Trophoblast cell (in vitro differentiated cells and primary cell): Measurements from ENCODE around the gene KHDRBS1.

Experiments
- DNase-seq, 2 donors: peaks; one replicate each; pipeline ENCODE4 v3.0.0-alpha.2; 2016
- H2AFZ ChIP-seq: 2 replicates; pipeline ENCODE4 v1.6.1; 2013; ENCODE audit warnings: low read length, moderate library complexity, mild to moderate bottlenecking; ENCODE audit not compliant: insufficient read depth, poor library complexity
- H2AK5ac ChIP-seq: 2 replicates; pipeline ENCODE4 v1.6.1; 2013; ENCODE audit warnings: mild to moderate bottlenecking, low read length
- H2BK120ac ChIP-seq: 2 replicates; pipeline ENCODE4 v1.6.1; 2013; ENCODE audit warnings: low read length, mild to moderate bottlenecking, moderate library complexity; ENCODE audit not compliant: insufficient read depth, poor library complexity
- H2BK12ac ChIP-seq: 2 replicates; pipeline ENCODE4 v1.6.1; 2013; ENCODE audit warnings: mild to moderate bottlenecking, low read length, moderate library complexity
- H2BK5ac ChIP-seq: 2 replicates; pipeline ENCODE4 v1.6.1; 2013; ENCODE audit warnings: low read length, low read depth, moderate library complexity, mild to moderate bottlenecking; ENCODE audit not compliant: poor library complexity
- H3K14ac ChIP-seq: 2 replicates; pipeline ENCODE4 v1.6.1; 2013; ENCODE audit warnings: mild to moderate bottlenecking, low read length
- H3K18ac ChIP-seq: 2 replicates; pipeline ENCODE4 v1.6.1; 2013; ENCODE audit warnings: mild to moderate bottlenecking, low read length
- H3K23ac ChIP-seq: 2 replicates; pipeline ENCODE4 v1.6.1; 2013; ENCODE audit warnings: low read length
- H3K27ac ChIP-seq: 2 replicates; pipeline ENCODE4 v1.5.1; 2013; ENCODE audit warnings: low read depth, mild to moderate bottlenecking, inconsistent platforms, low read length, moderate library complexity
- H3K27me3 ChIP-seq: 2 replicates; pipeline ENCODE4 v1.6.1; 2013; ENCODE audit warnings: inconsistent platforms, mild to moderate bottlenecking, low read length, moderate library complexity; ENCODE audit not compliant: insufficient read depth
- H3K36me3 ChIP-seq, 2 experiments: 1 replicate in 1 of 2; 2 replicates in 1 of 2; pipeline ENCODE4 v1.6.1; 2013; ENCODE audit warnings: low read length in 2 of 2, mild to moderate bottlenecking in 2 of 2, moderate library complexity in 1 of 2; ENCODE audit not compliant: insufficient read depth in 2 of 2, control insufficient read depth in 1 of 2
- H3K4ac ChIP-seq: 2 replicates; pipeline ENCODE4 v1.6.1; 2013; ENCODE audit warnings: low read depth, mild to moderate bottlenecking, low read length, moderate library complexity
- H3K4me1 ChIP-seq, 2 experiments: 1 replicate in 1 of 2; 2 replicates in 1 of 2; pipeline ENCODE4 v1.6.1; 2013; ENCODE audit warnings: low read length in 2 of 2, mild to moderate bottlenecking in 2 of 2, moderate library complexity in 1 of 2; ENCODE audit not compliant: insufficient read depth in 2 of 2, control insufficient read depth in 1 of 2
- H3K4me2 ChIP-seq: 2 replicates; pipeline ENCODE4 v1.6.1; 2013; ENCODE audit warnings: inconsistent platforms, mild to moderate bottlenecking, low read length, moderate library complexity
- H3K4me3 ChIP-seq: 2 replicates; pipeline ENCODE4 v1.5.1; 2013; ENCODE audit warnings: mild to moderate bottlenecking, low read depth, low read length, inconsistent platforms
- H3K79me1 ChIP-seq: one replicate; pipeline ENCODE4 v1.6.1; 2013; ENCODE audit warnings: low read length
- H3K79me2 ChIP-seq: 2 replicates; pipeline ENCODE4 v1.6.1; 2013; ENCODE audit warnings: low read length, mild to moderate bottlenecking; ENCODE audit not compliant: control insufficient read depth, insufficient read depth, poor library complexity
- H3K9ac ChIP-seq: 2 replicates; pipeline ENCODE4 v1.6.1; 2013; ENCODE audit warnings: mild to moderate bottlenecking, low read length
- H3K9me3 ChIP-seq: 2 replicates; pipeline ENCODE4 v1.6.1; 2013; ENCODE audit warnings: low read depth, mild to moderate bottlenecking, control low read depth, inconsistent platforms, low read length; ENCODE audit not compliant: insufficient read depth
- H4K12ac ChIP-seq: 2 replicates; pipeline ENCODE4 v1.6.1; 2013; ENCODE audit warnings: low read depth, mild to moderate bottlenecking, low read length, moderate library complexity
- H4K8ac ChIP-seq: 2 replicates; pipeline ENCODE4 v1.6.1; 2013; ENCODE audit warnings: low read depth, mild to moderate bottlenecking, low read length, moderate library complexity
- H4K91ac ChIP-seq: one replicate; pipeline ENCODE4 v1.6.1; 2013; ENCODE audit warnings: low read depth, mild to moderate bottlenecking, low read length, moderate library complexity
- WGBS: extraction: QIAGEN DNeasy Blood & Tissue Kit; methylation state at CpG from one replicate; pipeline ENCODE4 v1.1.7; 2013; ENCODE audit warnings: missing lambda C conversion rate; ENCODE audit not compliant: insufficient read length, insufficient coverage; ENCODE audit errors: extremely low coverage; 5-methylcytosine and 5-hydroxymethylcytosine counted together

Gene KHDRBS1

DNA sequence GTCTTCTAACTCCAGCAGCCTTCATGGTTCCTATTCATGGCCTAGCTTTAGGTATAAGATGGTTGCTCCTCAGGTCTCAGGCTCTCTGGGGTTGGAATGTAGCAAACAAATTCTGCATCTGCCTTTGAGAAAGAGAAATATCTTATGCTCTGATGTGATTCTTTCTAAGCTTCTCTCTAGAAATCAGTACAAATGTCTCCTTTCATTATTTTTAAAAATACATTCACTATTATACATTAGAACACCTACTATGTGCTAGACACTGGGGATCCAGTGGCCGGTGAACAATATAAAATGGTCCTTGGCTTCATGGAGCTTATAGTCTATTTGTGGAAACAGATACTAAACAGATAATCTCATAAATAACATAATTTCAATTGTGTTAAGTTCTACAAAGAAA is 42.9 kb downstream of the KHDRBS1 start:
- no peaks in the 10 kb centered on the region for H3K79me2 ChIP-seq
- no peak overlapping the region for H2BK120ac ChIP-seq
- no peak overlapping the region for H4K91ac ChIP-seq
- no peak overlapping the region for H3K4me3 ChIP-seq
- H3K9me3 ChIP-seq = no peaks in the 10 kb centered on the region
- H3K27me3 ChIP-seq = no peaks in the 10 kb centered on the region
- no peak overlapping the region for H3K23ac ChIP-seq
- no peaks in the 10 kb centered on the region for H3K4me1 ChIP-seq
- no peak overlapping the region for H4K8ac ChIP-seq
- H3K14ac ChIP-seq = no peak overlapping the region
- no peak overlapping the region for H4K12ac ChIP-seq
- no peak overlapping the region for H3K18ac ChIP-seq
- peaks cover 35 to 78% of the 10 kb centered on the region in 2 experiments for H3K36me3 ChIP-seq
- H3K79me1 ChIP-seq = no peaks in the 10 kb centered on the region
- no CpG with 5 or more reads among the region's 1 CpG for WGBS
- no peak overlapping the region for H3K9ac ChIP-seq
- H3K4ac ChIP-seq = no peak overlapping the region
- H2AK5ac ChIP-seq = no peak overlapping the region
- H2AFZ ChIP-seq = no peak overlapping the region
- DNase-seq = no peak
- no peak overlapping the region for H2BK12ac ChIP-seq
- H3K4me2 ChIP-seq = no peak overlapping the region
- no peak overlapping the region for H3K27ac ChIP-seq
- H2BK5ac ChIP-seq = no peak overlapping the region

GRCh38 chr1:32060914-32061313 is 47.2 kb downstream of the KHDRBS1 start:
- Histone ChIP-seq H2AK5ac (no peak overlapping the region), H3K9me3 (no peaks in the 10 kb centered on the region), H2BK120ac (no peak overlapping the region), H2BK12ac (no peak overlapping the region), H4K8ac (no peak overlapping the region), H3K4me3 (no peak overlapping the region), H3K14ac (no peak overlapping the region), H2AFZ (no peak overlapping the region), H3K4me2 (no peak overlapping the region), H3K18ac (no peak overlapping the region), H4K12ac (no peak overlapping the region), H4K91ac (no peak overlapping the region), H3K79me1 (peaks cover 8% of the 10 kb centered on the region), H3K4ac (no peak overlapping the region), H3K79me2 (no peaks in the 10 kb centered on the region), H3K23ac (no peak overlapping the region), H3K36me3 (peaks cover 18 to 53% of the 10 kb centered on the region in 2 experiments), H3K4me1 (peaks cover 8 to 10% of the 10 kb centered on the region in 2 experiments), H3K27me3 (no peaks in the 10 kb centered on the region), H3K9ac (no peak overlapping the region), H2BK5ac (no peak overlapping the region), H3K27ac (no peak overlapping the region)
- no peak for DNase-seq

DNA sequence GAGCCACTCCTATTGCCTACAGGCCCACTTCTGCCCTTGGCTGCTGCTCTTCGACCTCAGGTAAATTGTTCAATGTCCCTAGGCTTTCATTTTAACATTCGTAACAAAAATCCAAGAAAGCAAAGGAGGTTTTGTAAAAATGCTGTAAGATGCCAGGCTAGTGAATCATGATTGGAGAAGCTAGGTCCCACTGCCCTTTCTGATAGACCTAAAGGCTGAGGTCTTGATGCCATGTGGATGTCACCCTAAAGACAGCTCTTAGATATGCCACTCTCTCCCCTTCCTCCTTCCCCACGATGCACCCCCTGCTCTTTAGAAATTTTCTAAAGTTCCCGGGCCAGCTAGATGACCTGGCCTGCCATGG is 49.2 kb downstream of the KHDRBS1 start:
- no CpG with 5 or more reads among the region's 4 CpGs for WGBS
- H3K4ac ChIP-seq = no peak overlapping the region
- H3K36me3 ChIP-seq = peaks cover 15 to 40% of the 10 kb centered on the region in 2 experiments
- H3K79me1 ChIP-seq = peaks cover 8% of the 10 kb centered on the region
- no peak overlapping the region for H3K23ac ChIP-seq
- H2BK120ac ChIP-seq = no peak overlapping the region
- H4K12ac ChIP-seq = no peak overlapping the region
- H3K9ac ChIP-seq = no peak overlapping the region
- peak overlapping the region; percentile 72 for H3K27ac ChIP-seq
- peak in 1 of 2 donors; percentile 13 for DNase-seq
- peak overlapping the region; percentile 12 for H3K4me2 ChIP-seq
- H3K4me3 ChIP-seq = no peak overlapping the region
- H3K18ac ChIP-seq = peak overlapping the region; percentile 67
- H2AFZ ChIP-seq = no peak overlapping the region
- peak overlapping the region; percentile 30 for H3K14ac ChIP-seq
- no peaks in the 10 kb centered on the region for H3K9me3 ChIP-seq
- H2AK5ac ChIP-seq = peak overlapping the region; percentile 63
- H4K8ac ChIP-seq = peak overlapping the region; percentile 37
- H2BK12ac ChIP-seq = no peak overlapping the region
- peak overlapping the region; percentile 32 for H2BK5ac ChIP-seq
- no peaks in the 10 kb centered on the region for H3K27me3 ChIP-seq
- no peaks in the 10 kb centered on the region for H3K79me2 ChIP-seq
- peak overlapping the region; percentile 30 for H4K91ac ChIP-seq
- H3K4me1 ChIP-seq = peaks cover 8 to 10% of the 10 kb centered on the region in 2 experiments

DNA sequence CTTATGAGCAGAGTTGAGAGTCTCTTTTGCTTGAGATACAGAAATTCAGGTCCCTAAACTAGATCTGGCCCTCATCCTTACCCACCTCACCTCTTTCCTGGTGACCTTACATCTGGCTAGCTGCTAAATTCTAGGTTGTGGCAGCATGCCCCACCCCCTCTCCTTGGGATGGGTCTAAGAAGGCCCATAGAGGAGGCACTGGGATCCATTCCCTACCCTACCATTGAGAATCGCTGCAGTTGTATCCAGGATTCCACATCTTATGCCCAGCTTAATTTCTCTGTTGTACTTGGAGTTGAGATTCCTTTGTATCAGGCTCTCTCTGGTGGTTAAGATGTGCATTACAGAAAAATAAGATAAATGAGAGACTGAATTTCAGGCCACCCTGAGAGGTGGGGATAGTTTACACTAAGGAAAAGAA is 49.6 kb downstream of the KHDRBS1 start:
- H3K4ac ChIP-seq = no peak overlapping the region
- peak overlapping the region; percentile 72 for H3K27ac ChIP-seq
- peak overlapping the region; percentile 7 for H2AK5ac ChIP-seq
- no peak overlapping the region for H3K4me3 ChIP-seq
- H3K79me1 ChIP-seq = peaks cover 8% of the 10 kb centered on the region
- no peak overlapping the region for H3K18ac ChIP-seq
- H2AFZ ChIP-seq = no peak overlapping the region
- H3K9ac ChIP-seq = no peak overlapping the region
- no CpG with 5 or more reads among the region's 1 CpG for WGBS
- H3K36me3 ChIP-seq = peaks cover 11 to 36% of the 10 kb centered on the region in 2 experiments
- H3K23ac ChIP-seq = no peak overlapping the region
- H3K27me3 ChIP-seq = no peaks in the 10 kb centered on the region
- H3K4me1 ChIP-seq = peaks cover 8 to 10% of the 10 kb centered on the region in 2 experiments
- H4K91ac ChIP-seq = peak overlapping the region; percentile 21
- H2BK120ac ChIP-seq = no peak overlapping the region
- H4K8ac ChIP-seq = no peak overlapping the region
- peak in 1 of 2 donors; percentile 65 for DNase-seq
- H3K79me2 ChIP-seq = no peaks in the 10 kb centered on the region
- H3K9me3 ChIP-seq = no peaks in the 10 kb centered on the region
- H2BK5ac ChIP-seq = no peak overlapping the region
- no peak overlapping the region for H3K4me2 ChIP-seq
- peak overlapping the region; percentile 21 for H3K14ac ChIP-seq
- no peak overlapping the region for H4K12ac ChIP-seq
- H2BK12ac ChIP-seq = no peak overlapping the region
